GM12878 (cell line): ENCODE data around the gene CDCA8. TPM values are rescaled to one million over a fixed set of nuclear protein-coding genes. Genes with fewer than 3 reads are reported as not detected.

Experiments used
- ATAC-seq: fragments of 200-7000 bp; cut with Tn5 transposase; 3 replicates; pipeline ENCODE4 v1.9.1; 2020; ENCODE audit warnings: mild to moderate bottlenecking, moderate library complexity
- BruUV-seq: library from RNA; stranded (reverse); fragments of 400-500 nt; replicated peaks from 2 replicates; lab custom pipeline; 2021; lab: Mats Ljungman, UMichigan
- CTCF ChIA-PET: fragments of 300-600 bp; sonication (Branson Sonifier 250); formaldehyde crosslinking; extraction: SDS; loops from one replicate; lab custom pipeline; 2021; ENCODE audit warnings: inconsistent platforms; lab: Yijun Ruan, JAX
- POLR2A ChIA-PET: fragments of 350-600 bp; formaldehyde crosslinking; extraction: SDS; loops from one replicate; lab custom pipeline; 2021; ENCODE audit warnings: inconsistent platforms; lab: Charles Lee
- RAD21 ChIA-PET: fragments of 300-600 bp; sonication (Branson Sonifier 250); formaldehyde crosslinking; loops from one replicate; lab custom pipeline; 2023; ENCODE audit warnings: antibody characterized with exemption; ENCODE audit not compliant: unreplicated experiment; lab: Charles Lee
- SMC1A ChIA-PET: fragments of 300-600 bp; sonication (Branson Sonifier 250); formaldehyde crosslinking; loops from one replicate; lab custom pipeline; 2023; ENCODE audit not compliant: unreplicated experiment, uncharacterized antibody; lab: Charles Lee
- DNase-seq: peaks from one replicate; pipeline ENCODE4 v3.0.0-alpha.2; 2011; ENCODE audit warnings: low read depth, low spot score
- FAIRE-seq: peaks from 3 replicates; lab custom pipeline; 2011; peaks lifted over from hg19 to GRCh38; lab: Jason Lieb, UNC
- H2AFZ ChIP-seq: 2 replicates; pipeline ENCODE4 v1.6.0; 2011; ENCODE audit warnings: low read depth, low read length, control low read depth; ENCODE audit not compliant: control insufficient read depth
- H3K27ac ChIP-seq: 2 replicates; pipeline ENCODE4 v1.5.1; 2011; ENCODE audit warnings: control low read depth; ENCODE audit not compliant: control insufficient read depth, insufficient read depth
- H3K27me3 ChIP-seq, 2 experiments: replicated peaks in 1 of 2; 2 replicates each; pipeline versions ENCODE4 v1.6.0 to v1.6.1; 2011; ENCODE audit warnings: low read length in 1 of 2; ENCODE audit not compliant: control insufficient read depth in 2 of 2, insufficient read depth in 2 of 2
- H3K36me3 ChIP-seq, 2 experiments: 2 replicates each; pipeline ENCODE4 v1.5.1; 2011; ENCODE audit warnings: low read length in 1 of 2; ENCODE audit not compliant: control insufficient read depth in 2 of 2, insufficient read depth in 2 of 2
- H3K4me1 ChIP-seq: 2 replicates; pipeline ENCODE4 v1.6.1; 2011; ENCODE audit warnings: mild to moderate bottlenecking, low read length, moderate library complexity, mixed read lengths; ENCODE audit not compliant: control insufficient read depth, insufficient read depth
- H3K4me2 ChIP-seq: 2 replicates; pipeline ENCODE4 v1.6.0; 2011; ENCODE audit warnings: control low read depth; ENCODE audit not compliant: control insufficient read depth, insufficient read depth
- H3K4me3 ChIP-seq: fragments of 200-600 bp; sonication (generic); 2 replicates; pipeline ENCODE4 v1.5.1; 2016
- H3K79me2 ChIP-seq: 2 replicates; pipeline ENCODE4 v1.6.0; 2011; ENCODE audit warnings: low read length; ENCODE audit not compliant: control insufficient read depth, insufficient read depth
- H3K9ac ChIP-seq: 2 replicates; pipeline ENCODE4 v1.8.0; 2011; ENCODE audit warnings: low read length, control low read depth, mixed read lengths; ENCODE audit not compliant: control insufficient read depth, insufficient read depth
- H3K9me3 ChIP-seq: replicated peaks from 3 replicates; pipeline ENCODE4 v1.5.1; 2011; ENCODE audit warnings: mild to moderate bottlenecking, low read length; ENCODE audit not compliant: control insufficient read depth, insufficient read depth
- H4K20me1 ChIP-seq: 2 replicates; pipeline ENCODE4 v1.6.0; 2011; ENCODE audit not compliant: control insufficient read depth, insufficient read depth
- CBX3 ChIP-seq: fragments of 200-600 bp; sonication (generic); IDR thresholded peaks from 2 replicates; pipeline ENCODE4 v1.6.1; 2016; ENCODE audit warnings: low read depth, borderline replicate concordance
- EGR1 ChIP-seq, 2 experiments: IDR thresholded peaks; 1 replicate in 1 of 2; 2 replicates in 1 of 2; pipeline ENCODE4 v1.6.1; 2011 to 2012; ENCODE audit warnings: low read depth in 2 of 2, low read length in 2 of 2, borderline replicate concordance in 1 of 2, mild to moderate bottlenecking in 1 of 2, moderate library complexity in 1 of 2
- ESRRA ChIP-seq: IDR thresholded peaks from 2 replicates; pipeline ENCODE4 v1.6.1; 2012; ENCODE audit warnings: mild to moderate bottlenecking, low read length, improper control_type of control experiment
- IKZF2 ChIP-seq, 2 experiments: fragments of 450-650 bp; IDR thresholded peaks; 2 replicates each; pipeline ENCODE4 v1.6.1; 2017; ENCODE audit warnings: mild to moderate bottlenecking in 2 of 2, moderate library complexity in 2 of 2
- KAT2A ChIP-seq: conservative IDR thresholded peaks from 2 replicates; pipeline ENCODE4 v1.6.1; 2011; ENCODE audit warnings: low read depth, low read length; ENCODE audit not compliant: control insufficient read depth
- MEF2A ChIP-seq: IDR thresholded peaks from 2 replicates; pipeline ENCODE4 v1.6.1; 2011; ENCODE audit warnings: low read depth, mild to moderate bottlenecking, low read length, moderate library complexity; ENCODE audit not compliant: insufficient read depth
- MTA2 ChIP-seq: fragments of 450-650 bp; IDR thresholded peaks from 2 replicates; pipeline ENCODE4 v1.6.1; 2016; ENCODE audit warnings: low read depth, mild to moderate bottlenecking, moderate library complexity
- NBN ChIP-seq: fragments of 450-650 bp; IDR thresholded peaks from 2 replicates; pipeline ENCODE4 v1.6.1; 2016
- NR2C2 ChIP-seq: IDR thresholded peaks from 2 replicates; pipeline ENCODE4 v1.6.1; 2011; ENCODE audit warnings: borderline replicate concordance, low read depth; ENCODE audit not compliant: control insufficient read depth, insufficient read length
- RELA ChIP-seq: fragments of 450-650 bp; IDR thresholded peaks from 2 replicates; pipeline ENCODE4 v1.8.0; 2014; ENCODE audit warnings: borderline replicate concordance; ENCODE audit not compliant: partially characterized antibody
- SMAD1 ChIP-seq: fragments of 450-650 bp; IDR thresholded peaks from 2 replicates; pipeline ENCODE4 v1.6.1; 2018; ENCODE audit warnings: mild to moderate bottlenecking, low read depth; ENCODE audit not compliant: partially characterized antibody
- SMARCA5 ChIP-seq: fragments of 450-650 bp; IDR thresholded peaks from 2 replicates; pipeline ENCODE4 v1.6.1; 2017; ENCODE audit warnings: mild to moderate bottlenecking
- STAT3 ChIP-seq: IDR thresholded peaks from 2 replicates; pipeline ENCODE4 v1.6.1; 2011; ENCODE audit warnings: low read depth, low read length, improper control_type of control experiment
- SUZ12 ChIP-seq: fragments of 200-600 bp; sonication (generic); IDR thresholded peaks from one replicate; pipeline ENCODE4 v1.6.1; 2018; ENCODE audit warnings: antibody characterized with exemption, mild to moderate bottlenecking; ENCODE audit not compliant: unreplicated experiment
- TAF1 ChIP-seq: IDR thresholded peaks from 2 replicates; pipeline ENCODE4 v1.6.1; 2011; ENCODE audit warnings: mild to moderate bottlenecking, low read depth, low read length, borderline replicate concordance
- YY1 ChIP-seq: IDR thresholded peaks from 2 replicates; pipeline ENCODE4 v1.6.1; 2011; ENCODE audit warnings: low read depth, mild to moderate bottlenecking, low read length
- ZNF24 ChIP-seq: fragments of 450-650 bp; IDR thresholded peaks from 2 replicates; pipeline ENCODE4 v1.6.1; 2017; ENCODE audit warnings: antibody characterized with exemption, mild to moderate bottlenecking
- ZSCAN29 ChIP-seq: fragments of 450-650 bp; IDR thresholded peaks from 2 replicates; pipeline ENCODE4 v1.6.1; 2017; ENCODE audit warnings: mild to moderate bottlenecking, moderate library complexity
- WGBS: methylation state at CpG from one replicate; pipeline ENCODE4 v1.1.6; 2016; ENCODE audit warnings: low lambda C conversion rate; ENCODE audit not compliant: insufficient replicate concordance, insufficient coverage; ENCODE audit errors: missing lambda C conversion rate; 5-methylcytosine and 5-hydroxymethylcytosine counted together
- in situ Hi-C: fragments of 300-500 bp; cut with MboI; formaldehyde crosslinking; loops from 9 replicates; pipeline ENCODE4 v1.14.3; 2018; ENCODE audit warnings: mixed read lengths
- intact Hi-C: fragments of 100-400 bp; cut with micrococcal nuclease; formaldehyde crosslinking; loops from one replicate; pipeline ENCODE4 v1.14.2; 2022; ENCODE audit not compliant: unreplicated experiment
- polyA plus RNA-seq, 11 experiments: library from polyadenylated mRNA; depleted of rRNA in 4 of 11; unstranded in 6 of 11; stranded (reverse) in 5 of 11; fragments of >200 nt; fragmentation: Nextera tagmentation in 4 of 11; fragmentation: Illumina TruSeq in 1 of 11; extraction: Ambion mirVana in 4 of 11; extraction: Trizol in 1 of 11; gene quantifications; 1 replicate in 1 of 11; 2 replicates in 10 of 11; pipeline versions ENCODE4 v1.2.1 to v1.2.3, GENCODE V29; 2011 to 2016; ENCODE audit warnings: inconsistent platforms in 2 of 11, missing spikeins in 2 of 11, low read depth in 1 of 11
- total RNA-seq, 4 experiments: library from RNA; depleted of rRNA in 3 of 4; stranded (reverse); fragments of >200 nt in 3 of 4; fragmentation: Illumina TruSeq in 1 of 4; extraction: Trizol in 1 of 4; gene quantifications; 2 replicates each; pipeline versions ENCODE4 v1.2.1 to v1.2.3, GENCODE V29; 2013 to 2021
- TF ChIP-seq, protein P1 (sequence below): fragments of 450-650 bp; IDR thresholded peaks from 2 replicates; pipeline ENCODE4 v1.6.1; 2017; ENCODE audit warnings: mild to moderate bottlenecking, moderate library complexity
- TF ChIP-seq, protein P2 (sequence below): fragments of 450-650 bp; IDR thresholded peaks from 2 replicates; pipeline ENCODE4 v1.6.1; 2017; ENCODE audit warnings: low read depth, mild to moderate bottlenecking, moderate library complexity

CDCA8 gene
- total and polyA plus RNA-seq, 10 of the 15 experiments (the other 5 are each of a cell fraction or from before 2014, with no cell fraction given) = 21.3 to 98.1 (median 61.4) TPM

DNA sequence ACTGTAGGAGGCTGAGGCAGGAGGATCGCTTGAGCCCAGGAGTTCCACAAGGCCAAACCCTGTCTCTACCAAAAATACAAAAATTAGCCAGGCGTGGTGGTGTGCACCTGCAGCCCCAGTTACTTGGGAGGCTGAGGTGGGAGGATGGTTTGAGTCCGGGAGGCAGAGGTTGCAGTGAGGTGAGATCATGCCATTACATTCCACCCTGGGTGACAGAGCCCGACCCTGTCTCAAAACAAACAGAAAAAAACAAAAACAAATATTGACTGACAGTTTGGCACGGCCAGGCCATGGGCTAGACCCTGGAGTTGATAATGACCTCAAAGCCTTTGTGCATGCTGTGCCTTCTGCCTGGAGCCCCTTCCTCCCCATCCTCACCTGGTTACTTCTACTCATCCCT lies 38.4 kb upstream of the CDCA8 start:
- ATAC-seq (no peak), DNase-seq (no peak), FAIRE-seq (no peak)
- RAD21 ChIA-PET = no interaction called here
- WGBS = 19% methylated on average over 5 of the region's 5 CpGs
- no peaks in the 10 kb centered on the region for H3K4me1 ChIP-seq
- H3K4me2 ChIP-seq = no peak overlapping the region
- intact Hi-C loops = no loop called here
- H3K36me3 ChIP-seq = no peaks in the 10 kb centered on the region
- H3K9ac ChIP-seq = no peak overlapping the region
- no peak overlapping the region for H2AFZ ChIP-seq
- no peak overlapping the region for H3K4me3 ChIP-seq
- in situ Hi-C loops = no loop called here
- H3K27ac ChIP-seq = no peak overlapping the region
- H3K79me2 ChIP-seq = no peaks in the 10 kb centered on the region
- H3K9me3 ChIP-seq = no peaks in the 10 kb centered on the region
- BruUV-seq = no TSS peak
- no peaks in the 10 kb centered on the region for H4K20me1 ChIP-seq
- CTCF ChIA-PET = interaction anchor here (1.3 kb wide), 1 partner anchor 28 kb away, joined by 5 read pairs; no protein-coding TSS in a partner anchor
- TF ChIP-seq, protein P1, sequence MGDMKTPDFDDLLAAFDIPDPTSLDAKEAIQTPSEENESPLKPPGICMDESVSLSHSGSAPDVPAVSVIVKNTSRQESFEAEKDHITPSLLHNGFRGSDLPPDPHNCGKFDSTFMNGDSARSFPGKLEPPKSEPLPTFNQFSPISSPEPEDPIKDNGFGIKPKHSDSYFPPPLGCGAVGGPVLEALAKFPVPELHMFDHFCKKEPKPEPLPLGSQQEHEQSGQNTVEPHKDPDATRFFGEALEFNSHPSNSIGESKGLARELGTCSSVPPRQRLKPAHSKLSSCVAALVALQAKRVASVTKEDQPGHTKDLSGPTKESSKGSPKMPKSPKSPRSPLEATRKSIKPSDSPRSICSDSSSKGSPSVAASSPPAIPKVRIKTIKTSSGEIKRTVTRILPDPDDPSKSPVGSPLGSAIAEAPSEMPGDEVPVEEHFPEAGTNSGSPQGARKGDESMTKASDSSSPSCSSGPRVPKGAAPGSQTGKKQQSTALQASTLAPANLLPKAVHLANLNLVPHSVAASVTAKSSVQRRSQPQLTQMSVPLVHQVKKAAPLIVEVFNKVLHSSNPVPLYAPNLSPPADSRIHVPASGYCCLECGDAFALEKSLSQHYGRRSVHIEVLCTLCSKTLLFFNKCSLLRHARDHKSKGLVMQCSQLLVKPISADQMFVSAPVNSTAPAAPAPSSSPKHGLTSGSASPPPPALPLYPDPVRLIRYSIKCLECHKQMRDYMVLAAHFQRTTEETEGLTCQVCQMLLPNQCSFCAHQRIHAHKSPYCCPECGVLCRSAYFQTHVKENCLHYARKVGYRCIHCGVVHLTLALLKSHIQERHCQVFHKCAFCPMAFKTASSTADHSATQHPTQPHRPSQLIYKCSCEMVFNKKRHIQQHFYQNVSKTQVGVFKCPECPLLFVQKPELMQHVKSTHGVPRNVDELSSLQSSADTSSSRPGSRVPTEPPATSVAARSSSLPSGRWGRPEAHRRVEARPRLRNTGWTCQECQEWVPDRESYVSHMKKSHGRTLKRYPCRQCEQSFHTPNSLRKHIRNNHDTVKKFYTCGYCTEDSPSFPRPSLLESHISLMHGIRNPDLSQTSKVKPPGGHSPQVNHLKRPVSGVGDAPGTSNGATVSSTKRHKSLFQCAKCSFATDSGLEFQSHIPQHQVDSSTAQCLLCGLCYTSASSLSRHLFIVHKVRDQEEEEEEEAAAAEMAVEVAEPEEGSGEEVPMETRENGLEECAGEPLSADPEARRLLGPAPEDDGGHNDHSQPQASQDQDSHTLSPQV = no peak
- TF ChIP-seq SUZ12 (no peak), STAT3 (no peak), ESRRA (no peak), ZNF24 (no peak), CBX3 (no peak), KAT2A (no peak), NBN (no peak), RELA (no peak), EGR1 (IDR thresholded peaks at IDR 0.05; ENCODE audit: borderline replicate concordance in 1 of 2, low read depth in 2 of 2, low read length in 2 of 2) (no peak), TAF1 (no peak), IKZF2 (IDR thresholded peaks at IDR 0.05) (no peak), SMAD1 (no peak), ZSCAN29 (no peak), NR2C2 (no peak), MEF2A (no peak), YY1 (no peak), MTA2 (no peak), SMARCA5 (no peak)
- TF ChIP-seq, protein P2, sequence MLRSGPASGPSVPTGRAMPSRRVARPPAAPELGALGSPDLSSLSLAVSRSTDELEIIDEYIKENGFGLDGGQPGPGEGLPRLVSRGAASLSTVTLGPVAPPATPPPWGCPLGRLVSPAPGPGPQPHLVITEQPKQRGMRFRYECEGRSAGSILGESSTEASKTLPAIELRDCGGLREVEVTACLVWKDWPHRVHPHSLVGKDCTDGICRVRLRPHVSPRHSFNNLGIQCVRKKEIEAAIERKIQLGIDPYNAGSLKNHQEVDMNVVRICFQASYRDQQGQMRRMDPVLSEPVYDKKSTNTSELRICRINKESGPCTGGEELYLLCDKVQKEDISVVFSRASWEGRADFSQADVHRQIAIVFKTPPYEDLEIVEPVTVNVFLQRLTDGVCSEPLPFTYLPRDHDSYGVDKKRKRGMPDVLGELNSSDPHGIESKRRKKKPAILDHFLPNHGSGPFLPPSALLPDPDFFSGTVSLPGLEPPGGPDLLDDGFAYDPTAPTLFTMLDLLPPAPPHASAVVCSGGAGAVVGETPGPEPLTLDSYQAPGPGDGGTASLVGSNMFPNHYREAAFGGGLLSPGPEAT = no peak
- no peaks in the 10 kb centered on the region for H3K27me3 ChIP-seq
- SMC1A ChIA-PET = no interaction called here
- POLR2A ChIA-PET = interaction anchor here (0.6 kb wide), 2 partner anchors 12 to 28 kb away, joined by 3 to 4 read pairs; no protein-coding TSS in a partner anchor
